DND-41 (cell line): ENCODE measurements around the gene KCNMB1.

Source experiments
- ATAC-seq: fragments of 200-7000 bp; cut with Tn5 transposase; 3 replicates; pipeline ENCODE4 v1.9.1; 2021; ENCODE audit warnings: low read depth; ENCODE audit not compliant: insufficient read depth
- DNase-seq: peaks from one replicate; pipeline ENCODE4 v3.0.0-alpha.2; 2020
- H2AFZ ChIP-seq: 2 replicates; pipeline ENCODE4 v1.6.0; 2012; ENCODE audit warnings: low read depth, low read length
- H3K27ac ChIP-seq: 2 replicates; pipeline ENCODE4 v1.5.1; 2012; ENCODE audit warnings: low read length, inconsistent platforms
- H3K27me3 ChIP-seq: fragments of 200-600 bp; sonication (generic); 2 replicates; pipeline ENCODE4 v1.6.0; 2012; ENCODE audit warnings: low read length, mild to moderate bottlenecking, inconsistent platforms; ENCODE audit not compliant: insufficient read depth, poor library complexity
- H3K36me3 ChIP-seq: 2 replicates; pipeline ENCODE4 v1.5.1; 2012; ENCODE audit warnings: low read length, inconsistent platforms; ENCODE audit not compliant: insufficient read depth
- H3K4me1 ChIP-seq: 2 replicates; pipeline ENCODE4 v1.5.1; 2012; ENCODE audit warnings: mild to moderate bottlenecking, low read length; ENCODE audit not compliant: insufficient read depth
- H3K4me2 ChIP-seq: 2 replicates; pipeline ENCODE4 v1.6.0; 2012; ENCODE audit warnings: mild to moderate bottlenecking, moderate library complexity, low read length, inconsistent platforms; ENCODE audit not compliant: insufficient read depth
- H3K4me3 ChIP-seq, 2 experiments: fragments of 200-600 bp in 1 of 2; shearing (Covaris generic) in 1 of 2; 2 replicates each; pipeline ENCODE4 v1.5.1; 2012 to 2016; ENCODE audit warnings: inconsistent platforms in 2 of 2, low read length in 2 of 2, mild to moderate bottlenecking in 2 of 2, low read depth in 1 of 2, moderate library complexity in 1 of 2
- H3K79me2 ChIP-seq: 2 replicates; pipeline ENCODE4 v1.6.0; 2012; ENCODE audit warnings: low read length, inconsistent platforms; ENCODE audit not compliant: insufficient read depth
- H3K9ac ChIP-seq: 2 replicates; pipeline ENCODE4 v1.6.0; 2012; ENCODE audit warnings: low read depth, mild to moderate bottlenecking, inconsistent platforms, low read length, moderate library complexity
- H3K9me3 ChIP-seq: 2 replicates; pipeline ENCODE4 v1.5.1; 2012; ENCODE audit warnings: low read length, moderate library complexity, mild to moderate bottlenecking, inconsistent platforms; ENCODE audit not compliant: insufficient read depth, severe bottlenecking
- H4K20me1 ChIP-seq: 2 replicates; pipeline ENCODE4 v1.6.0; 2012; ENCODE audit warnings: low read length; ENCODE audit not compliant: insufficient read depth
- CTCF ChIP-seq: IDR thresholded peaks from 2 replicates; pipeline ENCODE4 v1.5.1; 2012; ENCODE audit warnings: borderline replicate concordance, low read length, moderate library complexity, mild to moderate bottlenecking; ENCODE audit not compliant: poor library complexity, severe bottlenecking; ENCODE audit errors: extremely low read depth
- EZH2 ChIP-seq: IDR thresholded peaks from 3 replicates; pipeline ENCODE4 v1.6.1; 2012; ENCODE audit warnings: borderline replicate concordance, low read depth, mild to moderate bottlenecking, moderate library complexity, low read length, inconsistent platforms; ENCODE audit not compliant: severe bottlenecking

KCNMB1 gene

DNA sequence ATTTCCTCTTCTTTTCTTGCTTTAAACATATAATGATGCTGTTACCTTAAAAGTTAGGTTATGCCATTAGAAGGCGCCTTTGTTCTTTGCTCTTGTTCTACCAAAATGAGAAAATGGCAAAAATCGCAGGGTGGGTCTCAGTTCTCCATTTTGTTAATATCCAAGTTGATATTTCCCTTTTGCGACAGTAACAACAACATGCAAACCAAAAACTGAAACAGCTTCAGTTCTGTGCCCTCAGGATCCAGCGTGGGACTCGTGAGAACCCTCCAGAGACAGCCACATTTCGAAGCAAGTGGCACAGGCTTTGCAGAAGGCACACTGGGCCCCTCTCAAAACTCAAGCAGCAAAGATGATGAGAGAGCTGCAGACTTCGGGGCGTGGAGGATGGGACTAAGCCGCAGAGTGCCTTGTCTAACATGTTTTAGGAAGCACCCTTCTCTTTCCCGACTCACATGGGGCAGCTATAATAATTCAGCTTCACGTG, 58.6 kb downstream of the KCNMB1 start:
- peak; percentile 62 for DNase-seq
- Histone ChIP-seq H3K79me2 (no peaks in the 10 kb centered on the region), H3K4me2 (peak overlapping the region; percentile 53), H2AFZ (peak overlapping the region; percentile 68), H3K9ac (peak overlapping the region; percentile 54), H3K36me3 (no peaks in the 10 kb centered on the region), H3K27ac (peak overlapping the region; percentile 88), H3K27me3 (no peaks in the 10 kb centered on the region), H3K4me1 (peaks cover 32% of the 10 kb centered on the region), H3K9me3 (no peaks in the 10 kb centered on the region), H3K4me3 (peak overlapping the region in 1 of 2 experiments; percentile 47; a peak in 2 of 4 replicates), H4K20me1 (no peaks in the 10 kb centered on the region)
- TF ChIP-seq CTCF = no peak
- TF ChIP-seq EZH2 = no peak
- peak; percentile 57 for ATAC-seq

- no peaks in the 10 kb centered on the region for H3K36me3 ChIP-seq
- H3K27me3 ChIP-seq = no peaks in the 10 kb centered on the region
- no peak overlapping the region for H2AFZ ChIP-seq
- H3K79me2 ChIP-seq = no peaks in the 10 kb centered on the region
- ATAC-seq (no peak), DNase-seq (no peak)
- peak overlapping the region; percentile 88 for H3K27ac ChIP-seq
- no peak overlapping the region for H3K4me2 ChIP-seq
- TF ChIP-seq CTCF = no peak
- no peak for TF ChIP-seq EZH2
- no peak overlapping the region for H3K9ac ChIP-seq
- H4K20me1 ChIP-seq = no peaks in the 10 kb centered on the region
- H3K4me1 ChIP-seq = peaks cover 32% of the 10 kb centered on the region
- no peak overlapping the region for H3K4me3 ChIP-seq
- no peaks in the 10 kb centered on the region for H3K9me3 ChIP-seq
These were observed 59.6 kb downstream of the KCNMB1 start for GRCh38 chr5:170329524-170329923.

- no peak overlapping the region for H3K27ac ChIP-seq
- TF ChIP-seq EZH2 (no peak), CTCF (no peak)
- no peaks in the 10 kb centered on the region for H3K79me2 ChIP-seq
- no peaks in the 10 kb centered on the region for H3K9me3 ChIP-seq
- no peak overlapping the region for H3K4me3 ChIP-seq
- H3K9ac ChIP-seq = no peak overlapping the region
- H3K4me1 ChIP-seq = peaks cover 27% of the 10 kb centered on the region
- H3K27me3 ChIP-seq = no peaks in the 10 kb centered on the region
- H4K20me1 ChIP-seq = no peaks in the 10 kb centered on the region
- H3K36me3 ChIP-seq = no peaks in the 10 kb centered on the region
- no peak overlapping the region for H2AFZ ChIP-seq
- ATAC-seq (no peak), DNase-seq (no peak)
- H3K4me2 ChIP-seq = no peak overlapping the region
These were observed 61.3 kb downstream of the KCNMB1 start for GRCh38 chr5:170327829-170328228.

GRCh38 chr5:170327168-170327567, 62.0 kb downstream of the KCNMB1 start:
- H4K20me1 ChIP-seq = no peaks in the 10 kb centered on the region
- DNase-seq (no peak), ATAC-seq (no peak)
- no peak overlapping the region for H3K4me3 ChIP-seq
- H3K4me2 ChIP-seq = no peak overlapping the region
- H3K27ac ChIP-seq = no peak overlapping the region
- H3K9me3 ChIP-seq = no peaks in the 10 kb centered on the region
- no peaks in the 10 kb centered on the region for H3K79me2 ChIP-seq
- H3K4me1 ChIP-seq = peaks cover 25% of the 10 kb centered on the region
- no peak overlapping the region for H2AFZ ChIP-seq
- no peaks in the 10 kb centered on the region for H3K36me3 ChIP-seq
- no peaks in the 10 kb centered on the region for H3K27me3 ChIP-seq
- no peak for TF ChIP-seq CTCF
- TF ChIP-seq EZH2 = no peak
- H3K9ac ChIP-seq = no peak overlapping the region
